HL-60 (cell line): ENCODE results near the gene L3MBTL4.

ENCODE experiments used
- DNase-seq, 2 experiments: peaks; one replicate each; pipeline ENCODE4 v3.0.0-alpha.2; 2010 to 2020; ENCODE audit warnings: low read depth in 1 of 2, low spot score in 1 of 2
- H3K27ac ChIP-seq: fragments of 250-450 bp; sonication (Bioruptor Pico); replicated peaks from 2 replicates; pipeline ENCODE4 v1.5.1; 2020; ENCODE audit warnings: mild to moderate bottlenecking, moderate library complexity
- H3K27me3 ChIP-seq: fragments of 250-450 bp; sonication (Bioruptor Pico); 2 replicates; pipeline ENCODE4 v1.5.1; 2021; ENCODE audit warnings: mild to moderate bottlenecking, moderate library complexity; ENCODE audit not compliant: insufficient read depth, poor library complexity, severe bottlenecking
- H3K4me3 ChIP-seq: replicated peaks from 2 replicates; pipeline ENCODE4 v1.5.1; 2011; ENCODE audit warnings: mild to moderate bottlenecking, control low read depth, low read length; ENCODE audit not compliant: insufficient read depth
- GABPA ChIP-seq: IDR thresholded peaks from 2 replicates; pipeline ENCODE4 v1.6.1; 2012; ENCODE audit warnings: low read depth
- POLR2AphosphoS5 ChIP-seq: IDR thresholded peaks from 2 replicates; pipeline ENCODE4 v1.6.1; 2012; ENCODE audit warnings: low read depth
- REST ChIP-seq: IDR thresholded peaks from 2 replicates; pipeline ENCODE4 v1.6.1; 2012; ENCODE audit warnings: low read depth; ENCODE audit not compliant: insufficient replicate concordance
- SPI1 ChIP-seq: IDR thresholded peaks from 2 replicates; pipeline ENCODE4 v1.6.1; 2012; ENCODE audit warnings: low read depth, mild to moderate bottlenecking, borderline replicate concordance
- TF ChIP-seq, protein P1 (sequence below): IDR thresholded peaks from one replicate; pipeline ENCODE4 v1.5.1; 2011; ENCODE audit warnings: low read length, control low read depth, inconsistent platforms; ENCODE audit not compliant: insufficient read depth

The L3MBTL4 gene

DNA sequence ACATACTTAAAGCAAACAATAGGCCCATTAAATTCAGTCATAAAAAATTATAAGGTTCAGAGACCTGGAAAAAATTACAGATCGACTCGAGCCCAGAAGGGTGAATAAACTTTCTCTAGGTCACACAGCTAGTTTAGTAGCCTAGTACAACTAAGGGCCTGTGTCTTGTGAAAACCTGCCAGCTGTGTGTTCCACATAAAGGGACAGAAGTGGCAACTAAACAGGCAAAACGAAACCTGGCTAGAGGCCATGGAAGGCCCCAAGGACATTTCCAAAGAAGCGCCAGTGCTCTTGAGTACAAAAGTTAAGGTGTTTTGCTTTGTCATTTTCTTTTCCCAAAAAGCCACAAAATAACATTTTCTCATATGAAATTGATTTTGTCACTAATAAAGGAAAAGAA is 164.9 kb downstream of the L3MBTL4 start:
- Histone ChIP-seq H3K27ac (no peak overlapping the region), H3K27me3 (no peaks in the 10 kb centered on the region), H3K4me3 (no peak overlapping the region)
- TF ChIP-seq REST (no peak), POLR2AphosphoS5 (no peak), SPI1 (no peak), GABPA (no peak)
- TF ChIP-seq, protein P1, sequence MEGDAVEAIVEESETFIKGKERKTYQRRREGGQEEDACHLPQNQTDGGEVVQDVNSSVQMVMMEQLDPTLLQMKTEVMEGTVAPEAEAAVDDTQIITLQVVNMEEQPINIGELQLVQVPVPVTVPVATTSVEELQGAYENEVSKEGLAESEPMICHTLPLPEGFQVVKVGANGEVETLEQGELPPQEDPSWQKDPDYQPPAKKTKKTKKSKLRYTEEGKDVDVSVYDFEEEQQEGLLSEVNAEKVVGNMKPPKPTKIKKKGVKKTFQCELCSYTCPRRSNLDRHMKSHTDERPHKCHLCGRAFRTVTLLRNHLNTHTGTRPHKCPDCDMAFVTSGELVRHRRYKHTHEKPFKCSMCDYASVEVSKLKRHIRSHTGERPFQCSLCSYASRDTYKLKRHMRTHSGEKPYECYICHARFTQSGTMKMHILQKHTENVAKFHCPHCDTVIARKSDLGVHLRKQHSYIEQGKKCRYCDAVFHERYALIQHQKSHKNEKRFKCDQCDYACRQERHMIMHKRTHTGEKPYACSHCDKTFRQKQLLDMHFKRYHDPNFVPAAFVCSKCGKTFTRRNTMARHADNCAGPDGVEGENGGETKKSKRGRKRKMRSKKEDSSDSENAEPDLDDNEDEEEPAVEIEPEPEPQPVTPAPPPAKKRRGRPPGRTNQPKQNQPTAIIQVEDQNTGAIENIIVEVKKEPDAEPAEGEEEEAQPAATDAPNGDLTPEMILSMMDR: no peak
- DNase-seq: no peak

DNA sequence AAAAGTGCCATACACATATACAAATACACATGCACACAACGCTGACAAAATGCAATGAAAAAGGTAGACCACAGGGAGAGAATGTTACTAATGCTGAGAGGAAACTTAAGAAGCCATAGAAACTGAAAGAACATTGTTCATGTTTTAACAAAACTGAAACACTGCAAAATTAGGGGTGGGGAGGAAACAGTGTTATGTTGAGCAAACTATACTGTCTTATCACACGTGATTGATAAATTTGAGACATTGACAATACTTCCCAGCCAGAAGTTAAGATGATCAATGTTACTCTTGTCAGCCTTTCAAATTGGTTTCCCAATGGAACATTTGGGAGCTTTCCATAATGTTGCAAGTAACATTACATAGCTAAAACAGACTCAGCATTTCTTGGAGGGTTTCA is 165.5 kb downstream of the L3MBTL4 start:
- Histone ChIP-seq H3K4me3 (no peak overlapping the region), H3K27me3 (no peaks in the 10 kb centered on the region), H3K27ac (no peak overlapping the region)
- no peak for DNase-seq
- TF ChIP-seq SPI1 (no peak), POLR2AphosphoS5 (no peak), GABPA (no peak), REST (no peak)
- TF ChIP-seq, protein P1: no peak

DNA sequence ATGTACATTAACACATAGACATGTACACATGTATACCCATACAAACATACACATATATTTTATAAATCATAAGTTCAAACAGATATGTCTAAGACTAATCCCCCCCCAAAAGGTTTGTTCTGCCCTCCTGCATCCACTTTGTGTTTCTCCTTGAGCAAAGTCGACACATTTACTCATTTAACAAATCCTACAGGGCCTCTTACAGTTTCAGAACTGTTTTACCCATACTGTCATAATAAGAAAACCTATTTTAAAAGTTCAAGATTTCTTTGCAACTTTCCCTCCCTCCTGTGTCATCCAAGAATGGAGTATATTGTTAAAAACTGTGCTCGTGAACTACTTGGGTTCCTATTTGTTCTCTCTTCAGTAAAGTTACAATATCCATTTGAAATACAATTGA is 166.7 kb downstream of the L3MBTL4 start:
- H3K27ac ChIP-seq: no peak overlapping the region
- TF ChIP-seq, protein P1: no peak
- TF ChIP-seq REST (no peak), SPI1 (no peak), POLR2AphosphoS5 (no peak), GABPA (no peak)
- H3K4me3 ChIP-seq: no peak overlapping the region
- no peaks in the 10 kb centered on the region for H3K27me3 ChIP-seq
- DNase-seq: no peak
